ENCODE measurements around the gene KHDC4. TPM values are rescaled to one million over a fixed set of nuclear protein-coding genes. Genes with fewer than 3 reads are reported as not detected.

KHDC4 gene
- total and polyA plus RNA-seq, 2 of the 4 experiments (the other 2 are of a cell fraction), result 28.0 to 29.9 TPM

- Histone ChIP-seq H2BK5ac (ENCODE audit: low read depth, low read length, poor library complexity, severe bottlenecking) (peak overlapping the region; percentile 93), H3K4me2 (ENCODE audit: low read depth, low read length) (peak overlapping the region; percentile 85), H3K9me1 (ENCODE audit: insufficient read depth, low read length) (peaks cover 34% of the 10 kb centered on the region), H3K4me1 (ENCODE audit: control insufficient read depth, insufficient read depth, low read length) (peaks cover 54% of the 10 kb centered on the region), H2AFZ (replicated peaks; ENCODE audit: low read length, poor library complexity) (peak overlapping the region; percentile 79), H3K18ac (ENCODE audit: low read depth, low read length) (peak overlapping the region; percentile 83), H2BK15ac (ENCODE audit: low read depth, low read length) (peak overlapping the region; percentile 54; the same call in 2 of the 3 replicates), H3K4ac (ENCODE audit: low read depth, low read length) (peak overlapping the region; percentile 92), H3K79me1 (ENCODE audit: low read depth in 1 of 2, low read length in 2 of 2) (peaks cover 10 to 82% of the 10 kb centered on the region in 2 experiments; a peak in 3 of 4 replicates), H4K5ac (ENCODE audit: low read depth, low read length) (peak overlapping the region; percentile 72), H3K23ac (ENCODE audit: low read depth, low read length) (peak overlapping the region; percentile 95), H4K8ac (ENCODE audit: low read depth in 2 of 2, low read length in 2 of 2) (peak overlapping the region; percentile 63 to 70), H3K4me3 (ENCODE audit: insufficient read depth, low read depth, low read length) (peak overlapping the region; percentile 94), H3K36me3 (ENCODE audit: control insufficient read depth, insufficient read depth, low read length) (peaks cover 8% of the 10 kb centered on the region; the same call in 1 of the 2 replicates), H3K9ac (ENCODE audit: low read depth, low read length) (peak overlapping the region; percentile 87), H3K27ac (ENCODE audit: insufficient read depth, low read length) (peak overlapping the region; percentile 99), H3K14ac (replicated peaks; ENCODE audit: low read depth, low read length) (peak overlapping the region; percentile 98), H3K9me3 (ENCODE audit: control insufficient read depth, insufficient read depth, low read length) (no peaks in the 10 kb centered on the region), H3K27me3 (ENCODE audit: control insufficient read depth, insufficient read depth, low read length) (no peaks in the 10 kb centered on the region), H2BK20ac (ENCODE audit: low read depth, low read length) (peak overlapping the region; percentile 64), H4K91ac (ENCODE audit: insufficient read depth, low read depth, low read length) (peak overlapping the region; percentile 98), H2BK120ac (ENCODE audit: low read depth, low read length) (peak overlapping the region; percentile 98), H3K56ac (ENCODE audit: extremely low read depth, insufficient read depth, low read length) (peak overlapping the region; percentile 98), H2AK5ac (ENCODE audit: low read depth, low read length) (peak overlapping the region; percentile 95), H4K20me1 (ENCODE audit: insufficient read depth, low read length) (peaks cover 37% of the 10 kb centered on the region), H2AK9ac (replicated peaks; ENCODE audit: low read depth, low read length, poor library complexity) (peak overlapping the region; percentile 95)
- POLR2A ChIA-PET (ENCODE audit: unreplicated experiment), result interaction anchor here (0.7 to 1.0 kb wide), 4 partner anchors 11 to 76 kb away, joined by 3 to 10 read pairs (median 3); no protein-coding TSS in a partner anchor
- ATAC-seq (ENCODE audit: low read depth) (peak; percentile 2), DNase-seq (peak; percentile 31)
- dilution Hi-C loops (cut with HindIII; ENCODE audit: low sequenced_read_pairs, unreplicated experiment) (no loop called here), in situ Hi-C loops (cut with MboI; ENCODE audit: low sequenced_read_pairs) (no loop called here), intact Hi-C loops (cut with micrococcal nuclease) (loop anchor here (5.0 kb wide), 1 partner anchor 37 kb away; the partner anchor contains the start of gene RXFP4)
- CTCF ChIA-PET, result no interaction called here
- TF ChIP-seq CHD1 (IDR thresholded peaks at IDR 0.05; ENCODE audit: low read depth, low read length), result no peak
- TF ChIP-seq RAD21 (IDR thresholded peaks at IDR 0.05; ENCODE audit: low read length), result no peak
- TF ChIP-seq BHLHE40 (IDR thresholded peaks at IDR 0.05; ENCODE audit: low read depth, low read length), result no peak
- no peak for TF ChIP-seq ELK1 (IDR thresholded peaks at IDR 0.05; ENCODE audit: borderline replicate concordance, low read depth, low read length)
- no peak for TF ChIP-seq NFE2L2 (IDR thresholded peaks at IDR 0.05; ENCODE audit: low read depth, low read length)
- no peak for TF ChIP-seq MAZ (IDR thresholded peaks at IDR 0.05; ENCODE audit: borderline replicate concordance, low read depth, low read length)
- no peak for TF ChIP-seq MXI1 (IDR thresholded peaks at IDR 0.05; ENCODE audit: borderline replicate concordance, low read depth, low read length)
- 0% methylated on average over 2 of the region's 8 CpGs; no CpG with 5 or more reads in 1 of the 2 experiments for WGBS, 2 experiments (ENCODE audit: extremely low coverage in 2 of 2, insufficient read length in 1 of 2)
- BruUV-seq (replicated peaks), result TSS peak; percentile 81
Observed at GRCh38 chr1:155978973-155979429, 44.8 kb upstream of the KHDC4 start.

Measured in IMR-90 (cell line).